Neural cell (in vitro differentiated cells): ENCODE measurements around the gene RSRC1. TPM values are rescaled to one million over a fixed set of nuclear protein-coding genes. Genes with fewer than 3 reads are reported as not detected.
"Not testable (repeated sequence)": the region's sequence is repeated elsewhere in the genome, so short reads cannot be mapped to it uniquely, and the experiment has no call there.

Experiments used
- H2AFZ ChIP-seq: fragments of 200-600, 300-800 bp; sonication (generic), shearing (Covaris generic); 2 replicates; pipeline ENCODE4 v1.6.0; 2014; ENCODE audit warnings: low read depth, mild to moderate bottlenecking, antibody characterized with exemption, low read length, moderate library complexity
- H3F3A ChIP-seq: fragments of 200-600 bp; shearing (Covaris generic); 2 replicates; pipeline ENCODE4 v1.6.1; 2016; ENCODE audit warnings: mild to moderate bottlenecking, moderate library complexity, mixed read lengths, antibody characterized with exemption, low read length; ENCODE audit not compliant: insufficient read depth, poor library complexity, severe bottlenecking
- H3K27ac ChIP-seq: fragments of 200-600, 300-800 bp; sonication (generic), shearing (Covaris generic); 2 replicates; pipeline ENCODE4 v1.5.1; 2014; ENCODE audit warnings: mild to moderate bottlenecking, low read length, moderate library complexity
- H3K27me3 ChIP-seq: fragments of 300-800, 200-600 bp; sonication (generic), shearing (Covaris generic); 2 replicates; pipeline ENCODE4 v1.6.0; 2014; ENCODE audit warnings: mild to moderate bottlenecking, low read depth, low read length, moderate library complexity; ENCODE audit not compliant: insufficient read depth
- H3K36me3 ChIP-seq: fragments of 300-800, 200-600 bp; sonication (generic), shearing (Covaris generic); 2 replicates; pipeline ENCODE4 v1.5.1; 2014; ENCODE audit warnings: mild to moderate bottlenecking, antibody characterized with exemption, low read length, moderate library complexity; ENCODE audit not compliant: insufficient read depth
- H3K4me2 ChIP-seq: fragments of 300-800, 200-600 bp; sonication (generic), shearing (Covaris generic); 2 replicates; pipeline ENCODE4 v1.6.0; 2014; ENCODE audit warnings: mild to moderate bottlenecking, low read length
- H3K4me3 ChIP-seq: fragments of 300-800, 200-600 bp; sonication (generic), shearing (Covaris generic); 2 replicates; pipeline ENCODE4 v1.5.1; 2014; ENCODE audit warnings: mild to moderate bottlenecking, low read length, moderate library complexity
- H3K79me2 ChIP-seq: fragments of 200-600 bp; shearing (Covaris generic); replicated peaks from 2 replicates; pipeline ENCODE4 v1.6.0; 2014; ENCODE audit warnings: mild to moderate bottlenecking, low read length, moderate library complexity; ENCODE audit not compliant: insufficient read depth
- H3K9ac ChIP-seq: fragments of 300-800, 200-600 bp; sonication (generic), shearing (Covaris generic); 2 replicates; pipeline ENCODE4 v1.6.1; 2016; ENCODE audit warnings: mild to moderate bottlenecking, low read length, mixed read lengths
- H3K9me2 ChIP-seq: fragments of 200-600 bp; shearing (Covaris generic); 2 replicates; pipeline ENCODE4 v1.6.1; 2016; ENCODE audit warnings: mild to moderate bottlenecking, low read length, mixed read lengths; ENCODE audit not compliant: insufficient read depth
- H3K9me3 ChIP-seq: fragments of 200-600, 300-800 bp; sonication (generic), shearing (Covaris generic); 2 replicates; pipeline ENCODE4 v1.6.1; 2016; ENCODE audit warnings: mild to moderate bottlenecking, mixed run types, low read length, moderate library complexity, mixed read lengths
- H4K20me1 ChIP-seq: fragments of 200-600 bp; shearing (Covaris generic); 2 replicates; pipeline ENCODE4 v1.6.1; 2016; ENCODE audit warnings: mild to moderate bottlenecking, mixed run types; ENCODE audit not compliant: insufficient read depth
- EP300 ChIP-seq: fragments of 450-650 bp; conservative IDR thresholded peaks from 2 replicates; pipeline ENCODE4 v1.6.1; 2014; ENCODE audit warnings: antibody characterized with exemption, mild to moderate bottlenecking, moderate library complexity; ENCODE audit not compliant: poor library complexity, severe bottlenecking
- EZH2 ChIP-seq: fragments of 200-600, 300-800 bp; shearing (Covaris generic), sonication (generic); IDR thresholded peaks from 2 replicates; pipeline ENCODE4 v1.6.1; 2014; ENCODE audit warnings: antibody characterized with exemption, low read length, borderline replicate concordance, mild to moderate bottlenecking; ENCODE audit not compliant: insufficient read depth, poor library complexity, severe bottlenecking
- MXI1 ChIP-seq: fragments of 450-650 bp; conservative IDR thresholded peaks from 2 replicates; pipeline ENCODE4 v1.6.1; 2014; ENCODE audit warnings: antibody characterized with exemption, mild to moderate bottlenecking; ENCODE audit not compliant: poor library complexity, severe bottlenecking
- POLR2AphosphoS5 ChIP-seq: IDR thresholded peaks from 2 replicates; pipeline ENCODE4 v1.6.1; 2012
- RAD21 ChIP-seq: fragments of 450-650 bp; conservative IDR thresholded peaks from 2 replicates; pipeline ENCODE4 v1.6.1; 2014; ENCODE audit warnings: antibody characterized with exemption, mild to moderate bottlenecking, moderate library complexity
- SMC3 ChIP-seq: fragments of 450-650 bp; conservative IDR thresholded peaks from 2 replicates; pipeline ENCODE4 v1.6.1; 2014; ENCODE audit warnings: antibody characterized with exemption, mild to moderate bottlenecking, moderate library complexity; ENCODE audit not compliant: poor library complexity
- TAF1 ChIP-seq: IDR thresholded peaks from 2 replicates; pipeline ENCODE4 v1.6.1; 2012; ENCODE audit warnings: low read depth
- polyA plus RNA-seq: library from polyadenylated mRNA; depleted of rRNA; stranded (reverse); fragments of >200 nt; gene quantifications from 2 replicates; pipeline ENCODE4 v1.2.3, GENCODE V29; 2014
- TF ChIP-seq, protein P1 (sequence below): IDR thresholded peaks from 2 replicates; pipeline ENCODE4 v1.6.1; 2012; ENCODE audit warnings: borderline replicate concordance
- TF ChIP-seq, protein P2 (sequence below): fragments of 450-650 bp; IDR thresholded peaks from 2 replicates; pipeline ENCODE4 v1.5.1; 2014; ENCODE audit warnings: antibody characterized with exemption, mild to moderate bottlenecking, moderate library complexity; ENCODE audit not compliant: poor library complexity, severe bottlenecking

RSRC1 gene
- polyA plus RNA-seq, 1 donor from 2014 or later, result 28.1 TPM

- Histone ChIP-seq H3K27me3 (no peaks in the 10 kb centered on the region), H3K9me3 (no peaks in the 10 kb centered on the region), H3K4me3 (no peak overlapping the region), H3K9ac (no peak overlapping the region), H2AFZ (no peak overlapping the region), H4K20me1 (no peaks in the 10 kb centered on the region), H3K36me3 (no peaks in the 10 kb centered on the region), H3K79me2 (no peaks in the 10 kb centered on the region), H3F3A (no peaks in the 10 kb centered on the region), H3K27ac (no peak overlapping the region), H3K4me2 (no peak overlapping the region), H3K9me2 (no peaks in the 10 kb centered on the region)
- TF ChIP-seq RAD21 (no peak), EP300 (no peak)
Observed at GRCh38 chr3:158226429-158226828, 116.5 kb downstream of the RSRC1 start.

- not testable (repeated sequence) for H3K4me2 ChIP-seq, H3K79me2 ChIP-seq, H3K9me3 ChIP-seq
Observed at GRCh38 chr3:158228942-158229341, 119.1 kb downstream of the RSRC1 start.

DNA sequence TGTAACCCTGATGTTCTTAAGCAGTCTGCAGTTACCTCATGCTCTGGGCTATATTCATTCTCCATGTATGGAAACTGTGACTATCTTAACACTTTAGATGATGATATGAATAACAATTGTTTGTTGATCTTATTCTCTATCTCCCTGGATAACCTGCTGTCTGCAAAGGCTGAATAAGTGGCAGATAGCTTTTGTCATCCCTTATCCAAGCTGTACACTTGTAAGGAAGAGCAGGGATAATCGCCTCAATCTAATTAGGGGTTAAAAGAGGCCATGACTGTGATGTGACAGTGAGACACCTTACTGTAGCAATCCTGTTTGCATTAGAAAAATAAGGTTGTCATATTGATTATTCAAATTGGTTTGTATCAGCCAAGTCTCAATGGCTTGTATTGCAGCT is 123.9 kb downstream of the RSRC1 start:
- no peaks in the 10 kb centered on the region for H3K27me3 ChIP-seq
- no peaks in the 10 kb centered on the region for H3K9me2 ChIP-seq
- H3F3A ChIP-seq, result no peaks in the 10 kb centered on the region
- no peak overlapping the region for H2AFZ ChIP-seq
- no peak for TF ChIP-seq EZH2
- TF ChIP-seq MXI1, result no peak
- no peak for TF ChIP-seq TAF1
- TF ChIP-seq SMC3, result no peak
- TF ChIP-seq POLR2AphosphoS5, result peak; percentile 85
- TF ChIP-seq, protein P1, sequence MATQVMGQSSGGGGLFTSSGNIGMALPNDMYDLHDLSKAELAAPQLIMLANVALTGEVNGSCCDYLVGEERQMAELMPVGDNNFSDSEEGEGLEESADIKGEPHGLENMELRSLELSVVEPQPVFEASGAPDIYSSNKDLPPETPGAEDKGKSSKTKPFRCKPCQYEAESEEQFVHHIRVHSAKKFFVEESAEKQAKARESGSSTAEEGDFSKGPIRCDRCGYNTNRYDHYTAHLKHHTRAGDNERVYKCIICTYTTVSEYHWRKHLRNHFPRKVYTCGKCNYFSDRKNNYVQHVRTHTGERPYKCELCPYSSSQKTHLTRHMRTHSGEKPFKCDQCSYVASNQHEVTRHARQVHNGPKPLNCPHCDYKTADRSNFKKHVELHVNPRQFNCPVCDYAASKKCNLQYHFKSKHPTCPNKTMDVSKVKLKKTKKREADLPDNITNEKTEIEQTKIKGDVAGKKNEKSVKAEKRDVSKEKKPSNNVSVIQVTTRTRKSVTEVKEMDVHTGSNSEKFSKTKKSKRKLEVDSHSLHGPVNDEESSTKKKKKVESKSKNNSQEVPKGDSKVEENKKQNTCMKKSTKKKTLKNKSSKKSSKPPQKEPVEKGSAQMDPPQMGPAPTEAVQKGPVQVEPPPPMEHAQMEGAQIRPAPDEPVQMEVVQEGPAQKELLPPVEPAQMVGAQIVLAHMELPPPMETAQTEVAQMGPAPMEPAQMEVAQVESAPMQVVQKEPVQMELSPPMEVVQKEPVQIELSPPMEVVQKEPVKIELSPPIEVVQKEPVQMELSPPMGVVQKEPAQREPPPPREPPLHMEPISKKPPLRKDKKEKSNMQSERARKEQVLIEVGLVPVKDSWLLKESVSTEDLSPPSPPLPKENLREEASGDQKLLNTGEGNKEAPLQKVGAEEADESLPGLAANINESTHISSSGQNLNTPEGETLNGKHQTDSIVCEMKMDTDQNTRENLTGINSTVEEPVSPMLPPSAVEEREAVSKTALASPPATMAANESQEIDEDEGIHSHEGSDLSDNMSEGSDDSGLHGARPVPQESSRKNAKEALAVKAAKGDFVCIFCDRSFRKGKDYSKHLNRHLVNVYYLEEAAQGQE, result peak; percentile 64
- TF ChIP-seq EP300, result peak; percentile 96
- TF ChIP-seq RAD21, result no peak
- TF ChIP-seq, protein P2, sequence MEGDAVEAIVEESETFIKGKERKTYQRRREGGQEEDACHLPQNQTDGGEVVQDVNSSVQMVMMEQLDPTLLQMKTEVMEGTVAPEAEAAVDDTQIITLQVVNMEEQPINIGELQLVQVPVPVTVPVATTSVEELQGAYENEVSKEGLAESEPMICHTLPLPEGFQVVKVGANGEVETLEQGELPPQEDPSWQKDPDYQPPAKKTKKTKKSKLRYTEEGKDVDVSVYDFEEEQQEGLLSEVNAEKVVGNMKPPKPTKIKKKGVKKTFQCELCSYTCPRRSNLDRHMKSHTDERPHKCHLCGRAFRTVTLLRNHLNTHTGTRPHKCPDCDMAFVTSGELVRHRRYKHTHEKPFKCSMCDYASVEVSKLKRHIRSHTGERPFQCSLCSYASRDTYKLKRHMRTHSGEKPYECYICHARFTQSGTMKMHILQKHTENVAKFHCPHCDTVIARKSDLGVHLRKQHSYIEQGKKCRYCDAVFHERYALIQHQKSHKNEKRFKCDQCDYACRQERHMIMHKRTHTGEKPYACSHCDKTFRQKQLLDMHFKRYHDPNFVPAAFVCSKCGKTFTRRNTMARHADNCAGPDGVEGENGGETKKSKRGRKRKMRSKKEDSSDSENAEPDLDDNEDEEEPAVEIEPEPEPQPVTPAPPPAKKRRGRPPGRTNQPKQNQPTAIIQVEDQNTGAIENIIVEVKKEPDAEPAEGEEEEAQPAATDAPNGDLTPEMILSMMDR, result no peak
- H3K4me3 ChIP-seq, result no peak overlapping the region
- H3K27ac ChIP-seq, result no peak overlapping the region
- no peaks in the 10 kb centered on the region for H3K36me3 ChIP-seq
- no peak overlapping the region for H3K4me2 ChIP-seq
- H3K9me3 ChIP-seq, result no peaks in the 10 kb centered on the region
- H3K9ac ChIP-seq, result no peak overlapping the region
- no peaks in the 10 kb centered on the region for H4K20me1 ChIP-seq
- no peaks in the 10 kb centered on the region for H3K79me2 ChIP-seq

More at GRCh38 chr3:158228942-158229341, 119.1 kb downstream of the RSRC1 start:
- H3K27me3 ChIP-seq, H3K27ac ChIP-seq, H3K9ac ChIP-seq, H2AFZ ChIP-seq, H3F3A ChIP-seq, H4K20me1 ChIP-seq, H3K36me3 ChIP-seq, H3K9me2 ChIP-seq, H3K4me3 ChIP-seq: not testable (repeated sequence)
